Stimulated activated naive CD4-positive, alpha-beta T cell treated with Interleukin-2 at 50 U/mL for 16 hours (primary cell): ENCODE measurements around the gene FDCSP.
"Not testable (repeated sequence)": the region's sequence is repeated elsewhere in the genome, so short reads cannot be mapped to it uniquely, and the experiment has no call there.

Experiments
- DNase-seq: peaks from one replicate; lab custom pipeline; 2025; lab: John Stamatoyannopoulos, UW

FDCSP gene

GRCh38 chr4:70225824-70226223 lies at the start of gene FDCSP:
Gene FDCSP, plus strand, starts transcription at chr4:70226124. Its CDS starts 5,071 bp downstream, at chr4:70231195.
- DNase-seq, result no peak

GRCh38 chr4:70177090-70177489 lies 48.8 kb upstream of the FDCSP start:
- no peak for DNase-seq

- no peak for DNase-seq
Measured at GRCh38 chr4:70178075-70178660, 47.8 kb upstream of the FDCSP start.

- no peak for DNase-seq
Measured at GRCh38 chr4:70179811-70180210, 46.1 kb upstream of the FDCSP start.

DNA sequence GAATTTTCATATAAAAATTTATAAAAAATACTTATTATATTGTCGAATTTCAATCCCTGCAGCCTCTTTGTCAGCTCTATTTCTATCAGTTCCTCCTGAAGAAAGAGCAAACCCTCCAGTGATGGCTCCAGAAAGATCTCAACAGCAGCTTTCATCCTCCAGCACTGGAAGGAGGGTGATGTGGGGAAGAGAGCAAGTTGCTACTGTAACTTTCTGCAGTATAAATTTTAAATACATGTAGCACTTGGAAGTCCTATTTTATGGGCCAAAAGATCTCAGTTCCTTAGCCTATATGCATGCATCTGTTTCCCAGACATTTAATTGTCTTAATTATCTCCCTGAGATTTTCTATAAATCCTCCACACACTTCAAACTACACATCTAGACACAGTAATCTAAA lies 44.1 kb upstream of the FDCSP start:
- no peak for DNase-seq

DNA sequence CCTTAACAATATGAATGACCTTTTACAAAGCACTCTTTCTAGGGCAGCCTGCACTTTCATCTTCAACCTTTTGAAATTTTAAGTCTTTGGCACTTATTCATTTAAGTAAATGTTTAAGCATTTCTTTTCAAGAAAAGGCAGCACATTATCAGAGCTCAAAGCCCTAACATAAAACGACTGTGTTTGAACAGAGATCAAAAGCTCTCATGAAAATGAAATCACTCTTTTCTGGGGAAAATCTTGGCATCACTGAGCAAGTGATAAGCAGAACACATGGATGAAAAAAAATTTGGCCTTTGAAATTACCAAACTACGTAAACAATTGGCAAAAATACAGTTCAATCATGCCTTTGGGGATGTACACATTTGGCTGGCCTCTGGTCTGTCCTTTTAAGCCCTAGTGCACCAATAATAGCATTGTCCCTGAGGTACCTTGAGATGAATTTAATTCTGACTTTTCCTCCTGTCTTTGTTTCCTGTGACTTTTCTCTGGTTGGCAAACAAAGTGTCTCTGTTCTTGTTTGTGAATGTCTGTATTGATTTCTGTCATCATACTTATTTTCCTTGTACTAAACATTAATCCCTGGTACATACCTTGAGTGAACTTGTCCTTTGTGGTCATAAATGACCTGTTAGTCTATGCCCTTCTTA lies 43.3 kb upstream of the FDCSP start:
- DNase-seq, result no peak

GRCh38 chr4:70183168-70183939 lies 42.6 kb upstream of the FDCSP start:
- DNase-seq, result no peak

DNA sequence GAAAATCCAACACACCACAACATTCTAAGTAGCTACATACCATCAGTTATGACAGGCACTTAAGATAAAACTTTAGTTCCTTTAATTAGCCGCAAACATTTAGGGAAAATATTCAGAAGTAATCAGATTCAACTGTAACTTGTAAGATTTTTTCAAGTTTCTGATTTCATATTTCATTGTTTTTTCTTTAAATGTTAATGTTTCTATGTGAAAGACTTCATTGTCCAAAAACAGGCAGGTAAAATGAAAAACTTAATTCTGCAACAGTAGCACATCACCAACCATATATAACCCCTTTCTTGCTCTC lies 42.0 kb upstream of the FDCSP start:
- no peak for DNase-seq

DNA sequence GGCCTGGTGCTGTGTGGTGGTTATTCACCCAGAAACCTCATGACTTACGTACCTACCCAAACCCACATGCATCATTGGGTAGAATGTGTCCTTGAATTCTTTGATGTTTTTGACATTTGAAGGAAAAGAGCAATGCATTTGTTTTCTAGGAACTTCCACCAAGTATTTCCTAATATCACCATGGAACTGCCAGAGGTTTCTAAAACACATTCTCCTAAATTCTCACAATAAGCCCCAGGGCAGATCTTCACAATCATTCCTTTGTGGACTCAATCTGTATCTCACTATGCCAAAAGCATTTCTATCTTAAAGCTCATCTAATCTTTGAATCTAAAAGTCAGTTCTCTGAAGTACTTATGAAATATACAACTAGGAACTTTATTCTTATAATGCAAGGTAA lies 38.7 kb upstream of the FDCSP start:
- DNase-seq, result no peak

DNA sequence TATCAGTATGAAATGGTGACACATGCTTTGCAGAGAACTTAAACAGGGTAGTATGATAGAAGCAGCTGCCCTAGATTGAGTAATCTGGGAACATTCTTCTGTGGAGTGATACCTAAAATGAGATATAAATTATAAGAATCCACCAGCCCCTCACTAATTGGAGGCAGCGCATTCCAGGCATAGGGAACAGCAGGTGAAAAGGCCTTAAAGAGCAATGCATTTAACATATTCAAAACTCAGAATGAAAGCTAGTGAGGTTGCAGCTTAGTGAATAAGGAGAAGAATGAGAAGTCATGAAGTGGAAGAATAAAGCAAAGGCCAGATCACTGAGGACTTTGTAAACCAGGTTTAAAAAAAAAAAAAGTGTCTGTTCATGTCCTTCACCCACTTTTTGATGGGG lies 35.3 kb upstream of the FDCSP start:
- no peak for DNase-seq

DNA sequence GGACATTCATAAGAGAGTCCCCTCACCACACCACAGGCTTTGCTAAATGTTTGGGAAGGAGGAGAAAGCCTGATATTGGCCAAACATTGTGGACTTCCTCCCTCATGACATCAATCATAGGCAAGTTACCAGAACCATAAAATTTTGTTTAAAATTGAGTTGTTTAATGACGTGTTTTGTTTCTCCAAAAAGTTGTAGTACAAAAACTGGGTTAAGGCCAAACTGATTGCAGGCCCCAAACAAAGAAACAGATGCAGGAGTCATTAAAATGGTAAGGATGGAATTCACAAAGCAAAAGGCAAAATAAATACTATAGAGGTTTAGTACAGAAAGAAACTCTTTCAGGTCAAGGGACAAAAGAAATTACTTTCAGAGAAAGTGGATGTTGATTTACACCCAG lies 34.3 kb upstream of the FDCSP start:
- no peak for DNase-seq

DNA sequence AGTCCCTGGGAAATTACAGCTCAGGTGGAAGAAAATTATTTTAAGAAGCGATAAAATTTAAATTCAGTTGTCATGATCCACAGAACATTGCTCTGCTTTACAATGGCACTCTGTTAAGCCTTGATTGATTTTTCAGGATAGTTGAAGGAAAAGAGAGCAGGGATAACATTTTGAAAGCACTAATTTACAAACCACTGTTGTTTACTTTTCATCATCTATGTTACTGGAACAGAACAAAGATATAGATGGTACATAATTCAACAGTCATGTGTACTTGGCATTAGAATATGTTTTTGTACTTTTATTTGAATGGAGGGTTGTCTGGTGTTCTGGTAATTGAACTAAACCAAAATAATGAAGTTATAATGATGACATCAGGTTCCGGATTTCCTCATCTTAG lies 33.0 kb upstream of the FDCSP start:
- DNase-seq, result no peak

GRCh38 chr4:70195425-70195824 lies 30.5 kb upstream of the FDCSP start, which contains the start of gene ODAM:
Gene ODAM, plus strand, starts transcription at chr4:70195725. Its CDS starts 819 bp downstream, at chr4:70196544.
- no peak for DNase-seq

GRCh38 chr4:70196857-70197256 lies 29.1 kb upstream of the FDCSP start:
- no peak for DNase-seq

DNA sequence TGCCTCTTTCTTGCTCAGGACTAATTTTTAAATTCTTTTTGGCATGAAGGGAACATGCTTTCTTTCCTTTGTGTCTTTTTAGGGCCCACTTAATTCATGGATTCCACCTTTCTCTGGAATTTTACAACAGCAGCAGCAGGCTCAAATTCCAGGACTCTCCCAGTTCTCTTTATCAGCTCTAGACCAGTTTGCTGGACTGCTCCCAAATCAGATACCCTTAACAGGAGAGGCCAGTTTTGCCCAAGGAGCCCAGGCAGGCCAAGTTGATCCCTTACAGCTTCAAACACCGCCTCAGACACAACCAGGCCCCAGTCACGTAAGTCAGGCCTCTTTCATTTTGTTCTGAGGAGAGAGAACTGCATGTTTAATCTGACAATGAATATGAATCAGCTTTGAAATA lies 28.1 kb upstream of the FDCSP start:
- DNase-seq, result no peak

DNA sequence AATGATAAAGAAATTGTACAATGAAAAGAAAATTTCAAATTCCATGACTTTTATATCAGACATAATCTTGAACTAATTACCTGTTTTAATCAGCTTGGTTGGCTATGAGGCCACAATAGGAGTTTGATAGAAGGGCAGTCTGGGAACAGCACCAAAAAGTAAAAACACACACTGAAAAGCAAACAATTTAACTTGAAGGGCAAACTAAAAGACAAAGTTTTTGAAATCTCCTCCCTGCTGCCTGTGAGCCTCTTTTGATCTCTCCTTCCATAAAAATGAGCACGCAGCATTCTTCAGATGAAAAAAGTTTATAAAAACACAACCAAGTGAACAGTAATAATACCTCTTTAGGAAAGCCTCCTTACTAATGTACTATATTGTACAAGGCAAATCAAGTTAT lies 22.3 kb upstream of the FDCSP start:
- no peak for DNase-seq

- DNase-seq, result not testable (repeated sequence)
Measured at GRCh38 chr4:70212752-70213151, 13.2 kb upstream of the FDCSP start.

DNA sequence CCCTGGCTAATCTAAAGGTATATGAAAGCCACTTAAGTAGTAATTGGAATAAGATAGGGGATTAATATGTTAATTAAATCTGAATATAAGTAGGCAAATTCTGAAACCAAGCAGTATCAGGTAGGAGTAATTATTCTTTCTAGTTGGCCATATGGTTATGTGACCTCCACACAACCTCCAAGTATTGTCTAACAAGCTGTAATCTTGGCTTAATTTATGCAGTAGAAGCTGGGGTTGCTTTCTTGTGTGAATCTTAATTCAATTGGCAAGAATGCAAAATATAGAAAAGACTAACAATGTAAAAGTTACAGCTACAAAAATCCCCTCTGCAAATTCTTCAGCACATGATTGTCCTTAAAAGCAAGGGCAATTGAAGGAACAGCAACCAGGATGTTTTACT lies 9.8 kb upstream of the FDCSP start:
- DNase-seq, result not testable (repeated sequence)

DNA sequence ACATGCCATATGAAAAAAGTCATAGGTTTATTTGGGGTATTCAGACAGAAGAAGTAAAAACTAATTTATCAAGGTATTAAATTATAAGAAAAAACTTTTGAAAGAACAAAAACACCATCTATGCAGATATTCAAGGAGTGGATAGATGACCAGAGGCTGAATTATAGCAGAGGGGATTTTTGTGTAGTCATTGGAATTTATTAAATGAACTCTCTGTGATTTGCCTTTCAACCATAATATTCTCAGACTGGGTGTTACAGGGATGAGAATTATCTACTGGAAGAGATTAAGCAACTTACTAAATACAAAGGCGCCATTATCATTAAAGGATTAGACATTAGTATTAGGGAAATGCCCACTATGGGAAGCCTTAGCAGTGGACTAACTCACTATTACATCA lies 9.4 kb upstream of the FDCSP start:
- not testable (repeated sequence) for DNase-seq

- DNase-seq, result not testable (repeated sequence)
Measured at GRCh38 chr4:70221389-70221788, 4.5 kb upstream of the FDCSP start.

DNA sequence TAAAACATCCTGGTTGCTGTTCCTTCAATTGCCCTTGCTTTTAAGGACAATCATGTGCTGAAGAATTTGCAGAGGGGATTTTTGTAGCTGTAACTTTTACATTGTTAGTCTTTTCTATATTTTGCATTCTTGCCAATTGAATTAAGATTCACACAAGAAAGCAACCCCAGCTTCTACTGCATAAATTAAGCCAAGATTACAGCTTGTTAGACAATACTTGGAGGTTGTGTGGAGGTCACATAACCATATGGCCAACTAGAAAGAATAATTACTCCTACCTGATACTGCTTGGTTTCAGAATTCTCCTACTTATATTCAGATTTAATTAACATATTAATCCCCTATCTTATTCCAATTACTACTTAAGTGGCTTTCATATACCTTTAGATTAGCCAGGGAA lies 4.1 kb upstream of the FDCSP start:
- DNase-seq, result not testable (repeated sequence)

GRCh38 chr4:70236125-70236524 lies 10.2 kb downstream of the FDCSP start:
- no peak for DNase-seq

DNA sequence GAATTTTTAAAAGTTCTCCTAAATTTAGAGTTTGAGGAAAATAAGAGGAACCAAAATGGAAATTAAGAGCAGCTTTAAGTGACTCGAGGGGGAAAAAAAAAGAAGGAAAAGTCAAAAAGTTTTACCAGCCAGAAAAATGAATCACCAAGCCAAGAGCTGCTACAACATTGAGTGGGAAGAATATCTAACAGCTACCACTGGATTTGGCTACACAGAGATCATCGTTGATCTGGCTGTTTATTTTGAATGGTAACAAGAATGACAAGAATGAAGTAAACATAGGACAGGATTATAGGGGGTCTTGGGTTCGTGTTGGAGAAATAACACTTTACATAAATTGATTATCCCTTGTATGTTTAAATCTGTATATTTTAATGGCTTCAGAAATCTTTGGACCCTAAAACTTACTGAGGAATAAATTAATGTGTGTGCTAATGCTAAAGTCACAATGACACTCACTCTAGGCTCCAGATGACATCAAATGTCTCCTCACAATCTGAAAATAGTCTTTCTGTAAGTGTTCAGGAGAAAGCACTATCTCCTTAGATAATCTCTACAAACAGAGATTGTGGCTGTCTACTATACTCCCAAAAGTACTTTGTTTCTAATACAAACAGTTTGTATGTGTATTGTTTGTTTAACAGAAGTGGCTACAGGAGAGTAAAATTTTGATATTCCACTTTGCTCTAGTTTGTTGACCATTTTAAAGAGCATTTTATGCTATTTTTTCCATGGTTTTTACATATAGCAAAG lies 13.4 kb downstream of the FDCSP start:
- DNase-seq, result no peak
